Skin of body (tissue), 2 donors: ENCODE results near the gene CNEP1R1. TPM values are rescaled to one million over a fixed set of nuclear protein-coding genes. Genes with fewer than 3 reads are reported as not detected.
"Not testable (repeated sequence)": the region's sequence is repeated elsewhere in the genome, so short reads cannot be mapped to it uniquely, and the experiment has no call there.

Source experiments
- DNase-seq: peaks from one replicate; lab custom pipeline; 2025; lab: John Stamatoyannopoulos, UW
- total RNA-seq: library from RNA; depleted of rRNA; stranded (reverse); fragments of >200 nt; gene quantifications from one replicate; pipeline ENCODE4 v1.2.3, GENCODE V29; 2014

The CNEP1R1 gene
- total RNA-seq = 28.0 TPM

GRCh38 chr16:50024684-50025536 is at the start of gene CNEP1R1:
Gene CNEP1R1 (plus strand): TSS chr16:50025225. CDS start chr16:50025316, 91 bp downstream.
- peak; percentile 99 for DNase-seq

DNA sequence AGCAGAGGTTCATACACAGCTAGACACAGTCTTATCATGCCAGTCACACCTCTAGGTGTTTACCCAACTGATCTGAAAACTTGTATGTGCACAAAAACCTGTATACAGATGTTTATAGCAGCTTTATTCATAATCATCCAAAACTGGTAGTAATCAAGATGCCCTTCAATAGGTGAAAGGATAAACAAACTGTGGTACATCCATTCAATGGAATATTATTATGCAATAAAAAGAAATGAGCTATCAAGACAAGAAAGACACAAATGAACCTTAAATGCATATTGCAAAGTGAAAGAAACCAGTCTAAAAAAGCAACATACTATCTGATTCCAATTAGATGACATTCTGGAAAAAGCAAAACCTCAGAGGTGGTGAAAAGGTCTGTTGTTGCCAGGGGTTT is 47.6 kb upstream of the CNEP1R1 start:
- no peak for DNase-seq

DNA sequence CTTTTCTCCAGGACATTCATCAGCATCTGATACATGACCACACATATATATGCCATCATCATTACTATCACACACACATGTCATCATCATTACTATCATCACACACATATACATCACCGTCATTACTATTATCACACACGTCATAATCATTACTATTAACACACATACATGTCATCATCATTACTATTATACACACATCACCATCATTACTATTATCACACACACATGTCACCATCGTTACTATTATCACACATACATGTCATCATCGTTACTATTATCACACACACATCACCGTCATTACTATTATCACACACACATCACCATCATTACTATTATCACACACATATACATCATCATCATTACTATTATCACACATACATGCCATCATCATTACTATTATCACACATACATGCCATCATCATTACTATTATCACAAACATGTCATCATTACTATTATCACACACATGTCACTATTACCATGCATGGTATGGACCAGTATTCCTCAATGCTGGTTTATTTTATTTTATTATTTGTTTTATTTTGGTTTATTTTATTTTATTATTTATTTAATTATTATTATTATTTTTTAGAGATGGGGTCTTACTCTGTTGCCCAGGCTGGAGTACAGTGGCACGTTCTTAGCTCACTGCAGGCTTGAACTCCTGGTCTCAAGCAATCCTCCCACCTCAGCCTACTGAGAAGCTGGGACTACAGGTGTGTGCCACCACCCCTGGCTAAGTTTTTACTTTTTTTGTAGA is 46.3 kb upstream of the CNEP1R1 start:
- DNase-seq = no peak

DNA sequence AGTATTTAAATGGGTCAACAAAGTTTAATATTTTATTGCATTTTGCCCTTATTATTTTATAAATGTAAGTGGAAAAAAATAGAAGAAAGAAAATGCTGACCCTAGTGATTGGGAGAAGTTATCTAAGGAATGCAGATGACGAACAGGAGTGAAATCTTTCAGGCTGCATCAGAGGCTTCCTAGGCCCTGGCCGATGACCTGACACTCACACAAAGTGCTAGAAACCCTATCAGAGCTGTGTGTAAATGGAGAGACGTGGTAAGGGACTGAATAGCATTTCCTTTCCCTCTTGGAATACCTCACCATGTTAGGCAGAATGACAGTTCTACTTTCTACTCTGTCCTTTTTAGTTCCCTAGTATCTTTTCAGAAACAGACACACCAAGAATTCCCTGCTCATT is 44.9 kb upstream of the CNEP1R1 start:
- DNase-seq = no peak

DNA sequence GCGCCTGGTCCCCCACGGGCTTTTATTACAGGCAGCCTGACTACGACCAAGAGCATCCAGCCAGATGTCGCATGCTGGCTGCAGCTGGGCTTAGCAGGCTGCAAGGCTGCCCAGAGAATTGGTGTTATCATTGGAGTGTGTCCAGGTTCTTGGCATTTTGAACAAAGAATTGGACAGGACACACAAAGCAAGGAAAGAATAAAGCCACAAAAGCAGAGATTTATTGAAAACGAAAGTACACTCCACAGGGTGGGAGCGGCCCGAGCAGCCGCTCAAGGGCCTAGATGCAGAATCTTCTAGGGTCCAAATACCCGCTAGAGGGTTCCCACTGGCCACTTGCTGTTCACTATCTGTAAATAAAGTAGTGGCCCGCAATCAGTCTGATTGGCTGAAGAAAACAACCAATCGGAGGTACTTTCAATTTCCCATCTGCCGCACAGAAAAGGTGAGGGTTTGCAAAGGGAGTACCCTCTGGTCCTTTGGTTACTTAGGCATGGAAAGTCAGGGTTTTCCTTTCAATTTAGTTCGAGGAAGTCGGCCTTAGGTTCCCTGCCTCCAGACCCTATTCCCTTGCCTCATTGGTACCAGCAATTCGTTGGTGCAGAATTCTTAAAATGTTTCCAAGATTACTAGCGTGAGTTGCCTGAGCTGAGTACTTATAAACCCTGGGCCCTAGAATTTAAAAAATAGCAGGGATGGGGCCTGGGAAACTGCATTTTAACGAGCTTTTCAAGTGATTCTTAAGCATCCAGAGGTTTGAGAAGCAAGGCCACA is 38.5 kb upstream of the CNEP1R1 start:
- no peak for DNase-seq

GRCh38 chr16:49987381-49987780 is 37.6 kb upstream of the CNEP1R1 start:
- no peak for DNase-seq

DNA sequence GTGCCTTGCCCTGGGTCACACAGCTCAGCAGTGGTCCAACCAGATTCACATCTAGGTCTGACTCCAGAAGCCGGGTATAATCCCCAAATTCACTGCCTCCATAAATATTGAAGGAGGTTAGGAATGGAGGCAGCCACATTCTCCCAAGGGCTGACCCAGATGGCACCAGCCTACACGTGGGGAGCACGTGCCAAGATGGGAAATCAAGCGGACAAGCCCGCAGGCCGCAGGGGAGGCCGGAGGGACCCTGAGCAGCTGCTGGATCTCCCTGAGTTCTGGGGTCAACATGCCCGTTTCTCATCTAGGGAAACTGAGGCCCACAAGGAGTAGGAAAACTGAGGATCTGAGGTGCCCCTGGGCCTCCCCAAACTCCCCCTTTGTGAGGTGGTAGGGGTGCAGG is 32.2 kb upstream of the CNEP1R1 start:
- DNase-seq = no peak

- DNase-seq = no peak
These were observed 31.4 kb upstream of the CNEP1R1 start for GRCh38 chr16:49993579-49993978.

GRCh38 chr16:49994006-49994405 is 31.0 kb upstream of the CNEP1R1 start:
- DNase-seq = no peak

- DNase-seq = no peak
These were observed 29.3 kb upstream of the CNEP1R1 start for GRCh38 chr16:49995720-49996119.

DNA sequence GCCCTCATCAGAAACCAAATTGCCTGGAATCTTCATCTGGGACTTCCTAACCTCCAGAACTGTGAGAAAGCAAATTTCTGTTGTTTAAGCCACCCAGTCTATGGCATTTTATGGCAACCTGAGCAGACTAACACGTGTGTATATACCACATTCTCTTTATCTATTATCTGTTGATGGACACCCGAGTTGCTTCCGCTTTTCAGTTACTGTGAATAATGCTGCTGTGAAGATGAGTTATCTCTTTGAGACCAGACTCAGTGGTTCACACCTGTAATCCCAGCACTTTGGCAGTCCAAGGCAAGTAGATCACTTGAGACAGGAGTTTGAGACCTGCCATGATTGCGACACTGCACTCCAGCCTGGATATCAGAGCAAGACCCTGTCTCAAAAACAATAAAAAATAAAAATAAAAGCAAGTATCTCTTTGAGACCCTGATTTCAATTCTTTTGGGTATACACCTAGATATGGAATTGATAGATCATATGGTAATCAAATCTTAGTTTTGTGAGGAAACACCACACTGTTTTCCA is 27.2 kb upstream of the CNEP1R1 start:
- no peak for DNase-seq

- DNase-seq = no peak
These were observed 26.0 kb upstream of the CNEP1R1 start for GRCh38 chr16:49998991-49999390.

DNA sequence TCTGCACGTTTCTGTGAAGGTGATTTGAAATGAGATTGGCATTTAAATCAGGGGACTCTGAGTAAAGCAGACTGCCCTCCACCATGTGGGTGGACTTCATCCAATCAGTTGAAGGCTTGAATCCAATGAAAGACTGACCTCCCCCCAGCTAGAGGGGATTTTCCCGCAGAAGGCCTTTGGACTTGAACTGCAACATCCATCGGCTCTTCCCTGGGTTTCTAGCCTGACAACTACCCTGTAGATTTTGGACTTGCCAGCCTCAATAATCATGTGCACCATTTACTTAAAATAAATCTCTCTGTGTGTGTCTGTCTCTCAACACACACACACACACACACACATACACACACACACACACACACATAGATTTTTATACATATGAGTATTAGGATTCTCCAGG is 23.9 kb upstream of the CNEP1R1 start:
- no peak for DNase-seq

GRCh38 chr16:50002190-50002589 is 22.8 kb upstream of the CNEP1R1 start:
- DNase-seq = no peak

DNA sequence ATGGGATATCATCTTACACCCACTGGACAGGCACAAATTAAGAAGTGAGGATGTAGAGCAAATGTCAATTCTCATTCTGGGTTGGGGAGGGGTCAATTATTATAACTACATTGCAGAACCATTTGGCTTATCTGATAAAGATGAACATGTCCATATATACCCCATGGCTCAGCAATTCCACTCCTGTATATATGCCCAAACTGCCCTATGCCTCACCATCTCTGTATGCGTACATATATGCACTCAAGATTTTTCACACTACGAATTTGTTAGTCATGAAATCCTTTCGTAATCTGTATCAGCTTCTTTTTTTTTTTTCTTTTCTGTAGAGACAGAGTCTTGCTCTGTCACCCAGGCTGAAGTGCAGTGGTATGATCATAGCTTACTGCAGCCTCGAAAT is 20.8 kb upstream of the CNEP1R1 start:
- DNase-seq = no peak

- no peak for DNase-seq
These were observed 18.1 kb upstream of the CNEP1R1 start for GRCh38 chr16:50006964-50007363.

- no peak for DNase-seq
These were observed 17.3 kb upstream of the CNEP1R1 start for GRCh38 chr16:50007744-50008143.

GRCh38 chr16:50010212-50010611 is 14.8 kb upstream of the CNEP1R1 start:
- DNase-seq = no peak

DNA sequence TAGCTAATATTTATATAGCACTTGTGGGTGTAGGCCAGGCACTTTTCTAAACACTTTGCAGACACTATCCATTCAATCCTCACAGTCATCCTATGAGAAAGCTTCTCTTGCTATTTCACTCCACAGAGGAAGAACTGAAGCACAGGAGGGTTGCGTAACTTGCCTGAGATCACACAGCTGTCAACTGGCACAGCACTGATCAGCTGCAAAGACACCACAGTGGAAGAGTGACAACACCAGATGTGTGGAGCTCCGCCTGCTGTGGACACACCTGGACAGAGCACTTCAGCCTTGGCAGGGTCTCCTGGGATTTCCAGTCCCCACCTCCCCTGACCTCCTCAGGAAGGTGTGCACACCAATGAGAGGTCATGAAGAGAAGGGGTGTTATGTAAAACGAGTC is 13.3 kb upstream of the CNEP1R1 start:
- no peak for DNase-seq

DNA sequence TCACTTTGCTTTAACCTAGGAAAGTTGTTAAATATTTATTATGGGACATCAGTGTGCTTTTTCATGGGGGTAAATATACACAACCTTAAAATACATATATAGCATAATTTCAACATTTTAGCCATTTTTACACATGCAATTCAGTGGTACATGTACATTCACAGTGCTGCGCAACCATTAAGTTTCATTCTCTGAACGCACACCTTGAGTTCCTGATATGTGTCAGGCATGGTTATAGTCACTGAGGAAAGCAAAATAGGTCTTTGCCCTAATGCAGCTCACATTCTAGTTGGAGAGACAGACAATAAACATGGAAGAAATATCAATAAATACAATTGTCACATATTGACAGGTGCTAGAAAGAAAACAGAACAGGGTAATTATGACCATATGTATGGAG is 12.8 kb upstream of the CNEP1R1 start:
- no peak for DNase-seq

DNA sequence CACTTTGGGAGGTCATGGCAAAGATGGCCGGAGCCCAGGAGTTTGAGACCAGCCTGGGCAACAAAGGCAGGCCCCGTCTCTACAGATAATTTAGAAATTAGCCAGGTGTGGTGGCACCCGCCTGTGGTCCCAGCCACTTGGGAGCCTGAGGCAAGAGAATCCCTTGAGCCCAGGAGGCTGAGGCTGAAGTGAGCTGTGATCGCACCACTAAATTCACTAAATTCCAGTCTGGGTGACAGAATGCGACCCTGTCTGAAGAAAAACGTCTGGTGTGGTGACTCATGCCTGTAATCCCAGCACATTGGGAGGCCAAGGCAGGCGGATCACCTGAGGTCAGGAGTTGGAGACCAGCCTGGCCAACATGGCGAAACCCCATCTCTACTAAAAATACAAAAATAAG is 10.8 kb upstream of the CNEP1R1 start:
- not testable (repeated sequence) for DNase-seq

GRCh38 chr16:50015631-50016030 is 9.4 kb upstream of the CNEP1R1 start:
- no peak for DNase-seq
